PC-3 (cell line): ENCODE data around the gene AOAH.

Source experiments
- CTCF ChIP-seq: fragments of 300-600 bp; sonication (generic); conservative IDR thresholded peaks from 2 replicates; pipeline ENCODE4 v1.5.1; 2017; ENCODE audit warnings: antibody characterized with exemption, low read depth, mild to moderate bottlenecking, low read length
- EZH2 ChIP-seq: fragments of 300-600 bp; sonication (generic); IDR thresholded peaks from one replicate; pipeline ENCODE4 v1.6.1; 2017; ENCODE audit warnings: antibody characterized with exemption, mild to moderate bottlenecking, low read length; ENCODE audit not compliant: unreplicated experiment
- EZH2phosphoT487 ChIP-seq: fragments of 300-600 bp; sonication (generic); IDR thresholded peaks from 2 replicates; pipeline ENCODE4 v1.6.1; 2018; ENCODE audit warnings: mild to moderate bottlenecking, antibody characterized with exemption, low read length, borderline replicate concordance

DNA sequence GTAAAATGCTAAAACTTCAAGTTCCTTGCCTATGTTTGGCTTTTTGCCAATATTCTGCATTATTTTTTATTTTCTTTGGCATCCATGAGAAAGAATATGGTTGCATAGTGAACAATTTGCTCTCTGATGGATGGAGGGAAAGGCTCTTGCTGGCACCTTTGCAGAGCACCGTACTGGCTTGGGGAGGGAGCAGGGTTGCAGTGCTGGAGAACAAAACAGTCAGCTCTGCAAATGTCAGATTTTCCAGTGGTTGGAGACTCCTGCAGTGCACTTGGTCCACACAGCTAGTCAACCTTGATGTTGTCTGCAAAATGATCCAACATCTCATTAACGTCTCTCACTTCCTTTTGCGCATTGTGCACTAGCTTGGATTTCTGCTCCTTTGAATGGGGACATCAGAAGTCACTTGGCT lies 233.9 kb downstream of the AOAH start:
- TF ChIP-seq EZH2 (no peak), CTCF (no peak), EZH2phosphoT487 (no peak)
